Measurements from ENCODE around the gene NANOG.

GRCh38 chr12:7834701-7835100 lies 45.5 kb downstream of the NANOG start:
- TF ChIP-seq CTCF (IDR thresholded peaks at IDR 0.05; ENCODE audit: low read length) (no peak), EZH2 (IDR thresholded peaks at IDR 0.05; ENCODE audit: borderline replicate concordance, low read length) (no peak)

All from OCI-LY1 (cell line).